Fibroblast of villous mesenchyme (primary cell): ENCODE results near the gene TMEM181. TPM values are rescaled to one million over a fixed set of nuclear protein-coding genes. Genes with fewer than 3 reads are reported as not detected.
"Not testable (repeated sequence)": the region's sequence is repeated elsewhere in the genome, so short reads cannot be mapped to it uniquely, and the experiment has no call there.

Source experiments
- DNase-seq: peaks from one replicate; pipeline ENCODE4 v3.0.0-alpha.2; 2010; ENCODE audit warnings: low read depth
- H3K4me3 ChIP-seq: 2 replicates; pipeline ENCODE4 v1.5.1; 2011; ENCODE audit warnings: low read depth, mild to moderate bottlenecking, low read length
- CTCF ChIP-seq: IDR thresholded peaks from 2 replicates; pipeline ENCODE4 v1.5.1; 2012; ENCODE audit warnings: low read depth, mild to moderate bottlenecking, low read length; ENCODE audit not compliant: insufficient read depth
- total RNA-seq: library from RNA; depleted of rRNA; stranded (reverse); fragments of >200 nt; gene quantifications from 2 replicates; pipeline ENCODE4 v1.2.3, GENCODE V29; 2012

The TMEM181 gene
- total RNA-seq, 1 donor, result 58.3 TPM

GRCh38 chr6:158649289-158650143 is 89.6 kb downstream of the TMEM181 start, which contains the start of gene SYTL3:
SYTL3 (plus strand) TSS chr6:158650054; CDS start chr6:158663269, 13,215 bp downstream.
- TF ChIP-seq CTCF, result no peak
- H3K4me3 ChIP-seq, result no peak within 1 kb of the TSS
- DNase-seq, result peak; percentile 68

GRCh38 chr6:158651981-158652737 is 92.3 kb downstream of the TMEM181 start:
- DNase-seq, H3K4me3 ChIP-seq: not testable (repeated sequence)

GRCh38 chr6:158653577-158654354 is 93.9 kb downstream of the TMEM181 start:
- no peak for DNase-seq
- TF ChIP-seq CTCF, result no peak
- no peak overlapping the region for H3K4me3 ChIP-seq

GRCh38 chr6:158654498-158654897 is 94.6 kb downstream of the TMEM181 start:
- peak; percentile 92 for DNase-seq
- TF ChIP-seq CTCF, result no peak
- no peak overlapping the region for H3K4me3 ChIP-seq

GRCh38 chr6:158654960-158655489 is 95.1 kb downstream of the TMEM181 start:
- peak; percentile 71 for DNase-seq
- no peak for TF ChIP-seq CTCF
- H3K4me3 ChIP-seq, result no peak overlapping the region

- DNase-seq, result no peak
- TF ChIP-seq CTCF, result no peak
Observed at GRCh38 chr6:158655569-158656450, 95.9 kb downstream of the TMEM181 start.

GRCh38 chr6:158656986-158657385 is 97.1 kb downstream of the TMEM181 start:
- peak; percentile 79 for DNase-seq
- H3K4me3 ChIP-seq, result not testable (repeated sequence)

More at GRCh38 chr6:158655569-158656450, 95.9 kb downstream of the TMEM181 start:
- H3K4me3 ChIP-seq, result no peak overlapping the region
